AG09319 (cell line): ENCODE results near the gene INSR.

Experiments used
- DNase-seq: peaks from one replicate; pipeline ENCODE4 v3.0.0-alpha.2; 2010; ENCODE audit warnings: low read depth; ENCODE audit errors: extremely low read depth
- TF ChIP-seq, protein P1 (sequence below): IDR thresholded peaks from 2 replicates; pipeline ENCODE4 v1.5.1; 2011; ENCODE audit warnings: low read depth, mild to moderate bottlenecking, inconsistent platforms, low read length, moderate library complexity

Gene INSR

GRCh38 chr19:7145494-7145893 is 148.7 kb downstream of the INSR start:
- no peak for DNase-seq
- TF ChIP-seq, protein P1, sequence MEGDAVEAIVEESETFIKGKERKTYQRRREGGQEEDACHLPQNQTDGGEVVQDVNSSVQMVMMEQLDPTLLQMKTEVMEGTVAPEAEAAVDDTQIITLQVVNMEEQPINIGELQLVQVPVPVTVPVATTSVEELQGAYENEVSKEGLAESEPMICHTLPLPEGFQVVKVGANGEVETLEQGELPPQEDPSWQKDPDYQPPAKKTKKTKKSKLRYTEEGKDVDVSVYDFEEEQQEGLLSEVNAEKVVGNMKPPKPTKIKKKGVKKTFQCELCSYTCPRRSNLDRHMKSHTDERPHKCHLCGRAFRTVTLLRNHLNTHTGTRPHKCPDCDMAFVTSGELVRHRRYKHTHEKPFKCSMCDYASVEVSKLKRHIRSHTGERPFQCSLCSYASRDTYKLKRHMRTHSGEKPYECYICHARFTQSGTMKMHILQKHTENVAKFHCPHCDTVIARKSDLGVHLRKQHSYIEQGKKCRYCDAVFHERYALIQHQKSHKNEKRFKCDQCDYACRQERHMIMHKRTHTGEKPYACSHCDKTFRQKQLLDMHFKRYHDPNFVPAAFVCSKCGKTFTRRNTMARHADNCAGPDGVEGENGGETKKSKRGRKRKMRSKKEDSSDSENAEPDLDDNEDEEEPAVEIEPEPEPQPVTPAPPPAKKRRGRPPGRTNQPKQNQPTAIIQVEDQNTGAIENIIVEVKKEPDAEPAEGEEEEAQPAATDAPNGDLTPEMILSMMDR = no peak

GRCh38 chr19:7142771-7143170 is 151.4 kb downstream of the INSR start:
- DNase-seq = no peak

GRCh38 chr19:7140137-7140536 is 154.1 kb downstream of the INSR start:
- TF ChIP-seq, protein P1 = no peak
- DNase-seq = no peak

More at GRCh38 chr19:7142771-7143170, 151.4 kb downstream of the INSR start:
- TF ChIP-seq, protein P1 = no peak

DNA sequence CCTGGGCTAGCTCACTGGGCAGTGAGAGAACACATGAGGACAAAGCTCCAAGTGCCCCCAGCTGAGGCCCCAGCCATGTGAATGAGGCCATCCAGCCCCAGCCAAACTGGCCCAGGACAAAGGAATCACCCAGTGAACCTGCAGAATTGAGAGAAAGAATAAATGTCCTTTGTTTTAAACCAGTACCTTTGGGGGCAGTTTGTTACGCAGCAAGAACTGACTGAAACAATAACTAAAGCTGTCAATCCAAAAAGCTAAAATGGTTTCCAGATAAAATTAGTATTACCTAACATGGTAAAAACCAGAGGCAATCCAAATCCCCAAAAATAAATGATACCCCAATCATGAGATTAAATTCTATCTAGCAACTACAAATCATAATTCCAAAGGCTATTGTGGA is 155.1 kb downstream of the INSR start:
- no peak for DNase-seq
- TF ChIP-seq, protein P1 = no peak

- TF ChIP-seq, protein P1 = no peak
- DNase-seq = no peak
Measured at GRCh38 chr19:7138402-7138801, 155.8 kb downstream of the INSR start.

DNA sequence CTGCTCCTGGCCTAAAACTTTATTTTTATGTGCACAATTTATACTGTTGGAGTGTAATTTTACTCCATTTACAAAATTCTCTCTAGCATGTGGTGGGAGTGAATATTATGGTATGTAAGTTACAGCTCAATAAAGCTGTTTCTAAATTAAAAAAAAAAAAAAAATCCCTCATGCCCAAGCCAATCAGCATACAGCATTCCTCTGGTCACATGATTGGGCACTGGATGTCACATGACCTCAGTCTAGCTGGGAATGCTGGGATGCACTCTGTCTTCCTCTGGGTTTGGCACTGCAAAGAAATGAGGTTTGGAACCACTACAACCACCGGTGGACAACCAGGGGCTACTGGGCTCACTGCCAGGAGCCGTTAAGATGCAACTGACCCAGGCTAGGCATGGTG is 157.1 kb downstream of the INSR start:
- TF ChIP-seq, protein P1 = no peak
- no peak for DNase-seq

DNA sequence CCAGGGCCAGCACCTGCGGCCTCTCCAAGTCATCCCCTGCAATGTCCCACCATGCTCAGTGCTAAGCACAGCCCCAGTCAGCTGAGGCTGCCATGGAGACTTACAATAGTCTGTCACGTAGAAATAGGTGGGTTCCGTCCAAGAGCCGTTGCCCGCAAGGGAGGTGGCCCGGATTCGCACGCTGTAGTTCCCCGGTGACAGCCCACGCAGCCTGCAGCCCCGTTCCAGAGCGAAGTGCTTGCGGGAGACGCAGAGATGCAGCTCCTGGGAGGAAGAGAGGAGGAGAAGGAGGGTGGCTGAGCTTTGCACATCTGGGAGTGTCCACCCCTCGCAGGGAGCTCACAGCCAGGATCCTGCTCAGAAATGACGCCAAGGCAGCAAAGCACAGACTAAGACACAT is 162.2 kb downstream of the INSR start:
- no peak for DNase-seq
- TF ChIP-seq, protein P1 = no peak

DNA sequence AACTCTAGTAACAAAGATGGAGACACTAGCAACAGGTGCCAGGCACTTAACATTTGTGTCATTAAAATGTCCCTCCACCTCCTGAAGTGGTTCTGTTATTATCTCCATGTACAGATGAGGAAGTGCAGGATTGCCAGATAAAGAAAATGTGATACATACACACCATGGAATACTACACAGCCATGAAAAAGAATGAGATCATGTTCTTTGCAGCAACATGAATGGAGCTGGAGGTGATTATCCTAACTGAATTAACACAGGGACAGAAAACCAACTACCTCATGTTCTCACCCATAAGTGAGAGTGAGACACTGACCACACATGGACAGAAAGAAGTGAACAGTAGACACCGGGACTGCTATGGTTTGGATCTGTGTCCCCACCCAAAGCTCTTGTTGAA is 164.2 kb downstream of the INSR start:
- DNase-seq = no peak
- TF ChIP-seq, protein P1 = no peak
